Measurements from ENCODE around the gene VPS51.
"Not testable (repeated sequence)": the region's sequence is repeated elsewhere in the genome, so short reads cannot be mapped to it uniquely, and the experiment has no call there.

The VPS51 gene

GRCh38 chr11:65136515-65137096, 40.6 kb downstream of the VPS51 start:
- no peak for DNase-seq

GRCh38 chr11:65141896-65142494, 46.0 kb downstream of the VPS51 start:
- DNase-seq = no peak

- DNase-seq = no peak
Observed at GRCh38 chr11:65147352-65148075, 51.5 kb downstream of the VPS51 start.

GRCh38 chr11:65148657-65149056, 52.6 kb downstream of the VPS51 start:
- DNase-seq = no peak

GRCh38 chr11:65150131-65150508, 54.1 kb downstream of the VPS51 start:
- DNase-seq = not testable (repeated sequence)

- DNase-seq = peak; percentile 73
Observed at GRCh38 chr11:65150509-65151299, 54.7 kb downstream of the VPS51 start.

GRCh38 chr11:65151331-65151899, 55.4 kb downstream of the VPS51 start:
- no peak for DNase-seq

GRCh38 chr11:65152122-65152521, 56.1 kb downstream of the VPS51 start:
- no peak for DNase-seq

GRCh38 chr11:65156256-65156655, 60.2 kb downstream of the VPS51 start:
- no peak for DNase-seq

- DNase-seq = no peak
Observed at GRCh38 chr11:65156926-65157325, 60.9 kb downstream of the VPS51 start.

- DNase-seq = no peak
Observed at GRCh38 chr11:65157336-65157735, 61.3 kb downstream of the VPS51 start.

GRCh38 chr11:65159012-65159411, 63.0 kb downstream of the VPS51 start:
- no peak for DNase-seq

GRCh38 chr11:65160643-65161042, 64.6 kb downstream of the VPS51 start:
- DNase-seq = no peak
